HEK293 (cell line): ENCODE results near the gene BRAT1.

Experiments
- CTCF ChIA-PET: fragments of 350-600 bp; formaldehyde crosslinking; extraction: SDS; loops from one replicate; lab custom pipeline; 2021; ENCODE audit warnings: antibody characterized with exemption; lab: Yijun Ruan, JAX
- POLR2A ChIA-PET: fragments of 300-600 bp; formaldehyde crosslinking; extraction: SDS; loops from one replicate; lab custom pipeline; 2020; ENCODE audit warnings: antibody characterized with exemption, inconsistent platforms; lab: Yijun Ruan, JAX
- H3K27ac ChIP-seq: fragments of 200-500 bp; sonication (Bioruptor generic); 2 replicates; pipeline ENCODE4 v1.5.1; 2014; ENCODE audit warnings: low read depth, low read length, control low read depth, inconsistent platforms; ENCODE audit errors: extremely low read depth
- H3K36me3 ChIP-seq, 2 experiments: fragments of 200-500 bp in 1 of 2; sonication (Bioruptor generic) in 1 of 2; 1 replicate in 1 of 2; 2 replicates in 1 of 2; pipeline ENCODE4 v1.5.1; 2014 to 2017; ENCODE audit warnings: inconsistent platforms in 2 of 2, low read length in 2 of 2; ENCODE audit not compliant: control insufficient read depth in 2 of 2, insufficient read depth in 1 of 2
- H3K4me1 ChIP-seq: fragments of 200-500 bp; sonication (Bioruptor generic); 2 replicates; pipeline ENCODE4 v1.5.1; 2014; ENCODE audit warnings: mild to moderate bottlenecking, low read length, inconsistent platforms; ENCODE audit not compliant: control insufficient read depth, insufficient read depth
- H3K4me3 ChIP-seq: 2 replicates; pipeline ENCODE4 v1.5.1; 2011; ENCODE audit warnings: low read depth, mild to moderate bottlenecking, control low read depth, low read length, moderate library complexity
- H3K9me3 ChIP-seq: fragments of 200-500 bp; sonication (Bioruptor generic); 2 replicates; pipeline ENCODE4 v1.5.1; 2014; ENCODE audit warnings: low read depth, low read length, inconsistent platforms; ENCODE audit not compliant: control insufficient read depth, insufficient read depth
- KLF1 ChIP-seq: fragments of 450-650 bp; formaldehyde crosslinking; IDR thresholded peaks from 2 replicates; pipeline ENCODE4 v1.5.1; 2016; ENCODE audit warnings: missing biosample characterization, missing genetic modification characterization
- SP7 ChIP-seq: fragments of 450-650 bp; formaldehyde crosslinking; IDR thresholded peaks from 2 replicates; pipeline ENCODE4 v1.5.1; 2016; ENCODE audit warnings: missing biosample characterization, missing genetic modification characterization
- ZBTB10 ChIP-seq: fragments of 450-650 bp; formaldehyde crosslinking; IDR thresholded peaks from 2 replicates; pipeline ENCODE4 v1.5.1; 2016; ENCODE audit warnings: missing biosample characterization, missing genetic modification characterization
- ZBTB26 ChIP-seq: fragments of 450-650 bp; formaldehyde crosslinking; optimal IDR thresholded peaks from 2 replicates; pipeline ENCODE3; 2016; ENCODE audit warnings: missing biosample characterization, mild to moderate bottlenecking, missing genetic modification characterization
- ZFP3 ChIP-seq: fragments of 450-650 bp; formaldehyde crosslinking; IDR thresholded peaks from 2 replicates; pipeline ENCODE4 v1.5.1; 2016; ENCODE audit warnings: low read depth, missing biosample characterization, missing genetic modification characterization
- ZNF155 ChIP-seq: fragments of 450-650 bp; formaldehyde crosslinking; IDR thresholded peaks from 2 replicates; pipeline ENCODE4 v1.5.1; 2016; ENCODE audit warnings: missing biosample characterization, missing genetic modification characterization
- ZNF623 ChIP-seq: fragments of 450-650 bp; formaldehyde crosslinking; IDR thresholded peaks from 2 replicates; pipeline ENCODE4 v1.5.1; 2016; ENCODE audit warnings: missing biosample characterization, missing genetic modification characterization
- ZSCAN30 ChIP-seq: fragments of 450-650 bp; IDR thresholded peaks from 2 replicates; pipeline ENCODE4 v1.5.1; 2018; ENCODE audit warnings: missing biosample characterization, mild to moderate bottlenecking, missing genetic modification characterization, moderate library complexity
- TF ChIP-seq, protein P1 (sequence below): fragments of 450-650 bp; formaldehyde crosslinking; IDR thresholded peaks from 2 replicates; pipeline ENCODE4 v1.5.1; 2017; ENCODE audit warnings: missing biosample characterization, missing genetic modification characterization

The BRAT1 gene

DNA sequence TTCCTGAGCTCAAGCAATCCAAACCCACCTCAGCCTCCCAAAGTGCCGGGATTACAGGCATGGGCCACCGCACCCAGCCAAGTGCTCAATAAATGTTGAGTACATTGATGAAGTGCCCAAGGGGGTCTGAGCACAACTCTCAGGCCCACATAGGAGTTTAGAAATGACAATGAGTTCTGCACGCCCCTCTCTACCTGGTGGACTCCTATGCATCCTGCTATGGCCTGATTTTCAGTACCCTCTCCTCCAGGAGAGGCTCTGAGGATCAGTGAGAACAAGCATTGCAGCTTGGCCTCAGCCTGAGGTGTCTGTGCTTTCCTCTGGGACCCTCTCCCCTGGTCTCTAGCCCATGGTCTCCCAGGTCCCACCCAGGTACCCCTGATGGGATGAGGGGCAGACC, 58.3 kb downstream of the BRAT1 start:
- Histone ChIP-seq H3K36me3 (no peaks in the 10 kb centered on the region), H3K4me3 (no peak overlapping the region), H3K4me1 (no peaks in the 10 kb centered on the region), H3K9me3 (no peaks in the 10 kb centered on the region), H3K27ac (no peak overlapping the region)
- ChIA-PET POLR2A (no interaction called here), CTCF (interaction anchor here (0.6 kb wide), 1 partner anchor 114 kb away, joined by 3 read pairs; no protein-coding TSS in a partner anchor)
- TF ChIP-seq ZFP3 (tag by site-specific recombination) (peak; percentile 86), ZNF155 (tag by site-specific recombination) (no peak)

DNA sequence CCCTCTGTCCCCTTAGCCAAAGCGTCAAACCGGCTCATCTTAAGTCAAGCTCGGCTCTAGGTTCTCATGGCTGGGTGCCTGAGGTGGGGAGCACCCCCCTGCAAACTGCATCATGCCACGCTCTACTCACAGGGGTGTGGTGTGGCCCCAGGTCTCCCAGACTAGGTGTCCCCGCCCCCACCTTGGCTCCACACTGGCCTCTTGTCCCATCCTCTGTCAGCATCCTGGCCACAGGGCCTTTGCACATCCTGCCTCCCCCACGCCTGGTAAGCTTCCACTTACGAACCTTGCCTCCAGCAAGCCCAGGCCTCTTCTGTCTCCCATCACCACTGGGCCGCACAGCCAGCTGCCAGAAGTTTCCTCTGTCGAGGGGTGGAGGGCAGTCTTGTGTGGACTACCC, 58.9 kb downstream of the BRAT1 start:
- POLR2A ChIA-PET, result no interaction called here
- peak; percentile 98 for TF ChIP-seq ZNF623
- TF ChIP-seq, protein P1, sequence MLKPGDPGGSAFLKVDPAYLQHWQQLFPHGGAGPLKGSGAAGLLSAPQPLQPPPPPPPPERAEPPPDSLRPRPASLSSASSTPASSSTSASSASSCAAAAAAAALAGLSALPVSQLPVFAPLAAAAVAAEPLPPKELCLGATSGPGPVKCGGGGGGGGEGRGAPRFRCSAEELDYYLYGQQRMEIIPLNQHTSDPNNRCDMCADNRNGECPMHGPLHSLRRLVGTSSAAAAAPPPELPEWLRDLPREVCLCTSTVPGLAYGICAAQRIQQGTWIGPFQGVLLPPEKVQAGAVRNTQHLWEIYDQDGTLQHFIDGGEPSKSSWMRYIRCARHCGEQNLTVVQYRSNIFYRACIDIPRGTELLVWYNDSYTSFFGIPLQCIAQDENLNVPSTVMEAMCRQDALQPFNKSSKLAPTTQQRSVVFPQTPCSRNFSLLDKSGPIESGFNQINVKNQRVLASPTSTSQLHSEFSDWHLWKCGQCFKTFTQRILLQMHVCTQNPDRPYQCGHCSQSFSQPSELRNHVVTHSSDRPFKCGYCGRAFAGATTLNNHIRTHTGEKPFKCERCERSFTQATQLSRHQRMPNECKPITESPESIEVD (tag by site-specific recombination), result no peak
- H3K4me3 ChIP-seq, result no peak overlapping the region
- H3K4me1 ChIP-seq, result no peaks in the 10 kb centered on the region
- CTCF ChIA-PET, result interaction anchor here (0.6 kb wide), 2 partner anchors 115 to 185 kb away, joined by 3 to 4 read pairs; no protein-coding TSS in a partner anchor
- H3K27ac ChIP-seq, result no peak overlapping the region
- H3K9me3 ChIP-seq, result no peaks in the 10 kb centered on the region
- H3K36me3 ChIP-seq, result no peaks in the 10 kb centered on the region

DNA sequence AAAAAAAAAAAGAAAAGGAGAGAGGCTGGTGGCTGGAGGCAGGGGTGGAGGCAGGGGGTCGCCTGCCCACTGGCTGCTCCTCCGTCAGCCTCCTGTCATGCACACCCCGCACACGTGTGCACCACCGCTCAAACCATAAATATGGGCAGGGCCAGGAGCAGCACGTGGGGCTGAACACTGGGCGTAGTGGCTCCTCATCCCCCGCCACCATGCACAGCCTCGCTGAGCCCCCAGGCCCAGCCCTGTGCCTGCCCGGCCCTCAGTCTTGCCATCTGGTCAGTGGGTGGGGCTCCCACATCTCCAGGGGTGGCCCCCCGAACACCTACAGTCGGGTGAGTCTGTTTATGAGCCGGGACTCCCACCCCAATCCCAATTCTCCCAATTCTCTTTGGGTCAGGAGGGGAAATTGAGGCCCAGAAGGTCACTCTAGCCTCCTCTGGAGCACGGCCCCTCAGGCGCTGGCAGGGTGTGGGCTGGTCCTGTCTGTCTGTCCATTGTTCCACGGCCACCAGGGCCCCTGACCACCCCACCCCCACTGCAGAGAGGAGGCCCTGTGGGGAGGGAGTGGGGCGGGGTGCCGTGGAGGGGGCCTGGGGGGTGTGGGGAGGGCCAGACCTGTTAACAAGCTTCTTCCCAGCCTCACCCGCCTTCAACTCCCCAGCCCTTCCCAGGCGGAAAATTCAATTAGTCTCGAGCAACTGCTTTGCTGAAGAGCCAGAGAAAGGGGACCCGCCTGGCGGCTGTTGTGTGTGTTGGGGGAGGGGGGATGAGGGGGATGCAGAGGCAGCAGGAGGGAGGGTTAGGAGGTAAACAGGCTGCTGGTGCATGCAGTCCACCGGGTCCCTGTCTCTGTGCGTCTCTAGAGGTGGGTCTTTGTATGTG, 59.7 kb downstream of the BRAT1 start:
- H3K4me1 ChIP-seq, result no peaks in the 10 kb centered on the region
- no peaks in the 10 kb centered on the region for H3K36me3 ChIP-seq
- H3K27ac ChIP-seq, result no peak overlapping the region
- no peaks in the 10 kb centered on the region for H3K9me3 ChIP-seq
- ChIA-PET POLR2A (no interaction called here), CTCF (interaction anchor here (0.6 kb wide), 1 partner anchor 186 kb away, joined by 4 read pairs; no protein-coding TSS in a partner anchor)
- TF ChIP-seq ZBTB26, result no peak
- no peak for TF ChIP-seq ZBTB10 (tag by site-specific recombination)
- TF ChIP-seq ZSCAN30 (tag by site-specific recombination), result no peak
- TF ChIP-seq KLF1, result peak; percentile 54
- no peak for TF ChIP-seq SP7
- H3K4me3 ChIP-seq, result no peak overlapping the region
